ENCODE data around the gene CYBB.

GRCh38 chrX:37767430-37767829 lies 12.4 kb upstream of the CYBB start:
- TF ChIP-seq CTCF (IDR thresholded peaks at IDR 0.05) (no peak), POLR2A (IDR thresholded peaks at IDR 0.05) (no peak)

Data from lower leg skin (tissue), 3 donors.